Measurements from ENCODE around the gene C6orf89.

C6orf89 gene

GRCh38 chr6:36885461-36886401 is at the start of gene C6orf89:
Gene C6orf89, plus strand, starts transcription at chr6:36885952. Its CDS starts 13,493 bp downstream, at chr6:36899445.
- peak; percentile 96 to 98 for DNase-seq (ENCODE audit: low read depth in 2 of 2)

GRCh38 chr6:36836111-36837021 is 49.4 kb upstream of the C6orf89 start:
- no peak for DNase-seq (ENCODE audit: low read depth in 2 of 2)

- DNase-seq (ENCODE audit: low read depth in 2 of 2), result no peak
Observed at GRCh38 chr6:36837022-36837339, 48.8 kb upstream of the C6orf89 start.

GRCh38 chr6:36837686-36838085 is 48.1 kb upstream of the C6orf89 start:
- DNase-seq (ENCODE audit: low read depth in 2 of 2), result no peak

GRCh38 chr6:36838896-36839748 is 46.6 kb upstream of the C6orf89 start, which contains the start of gene CPNE5:
Gene CPNE5, minus strand, starts transcription at chr6:36839444. Its CDS starts 67 bp downstream, at chr6:36839377.
- no peak for DNase-seq (ENCODE audit: low read depth in 2 of 2)

GRCh38 chr6:36839749-36840431 is 45.9 kb upstream of the C6orf89 start:
- peak in 1 of 2 donors; percentile 26 for DNase-seq (ENCODE audit: low read depth in 2 of 2)

GRCh38 chr6:36840432-36841403 is 45.0 kb upstream of the C6orf89 start:
- peak in 1 of 2 donors; percentile 22 for DNase-seq (ENCODE audit: low read depth in 2 of 2)

- DNase-seq (ENCODE audit: low read depth in 2 of 2), result no peak
Observed at GRCh38 chr6:36841756-36842155, 44.0 kb upstream of the C6orf89 start.

GRCh38 chr6:36843170-36843569 is 42.6 kb upstream of the C6orf89 start:
- DNase-seq (ENCODE audit: low read depth in 2 of 2), result no peak

GRCh38 chr6:36844232-36845170 is 41.3 kb upstream of the C6orf89 start:
- DNase-seq (ENCODE audit: low read depth in 2 of 2), result no peak

GRCh38 chr6:36845233-36845632 is 40.5 kb upstream of the C6orf89 start:
- DNase-seq (ENCODE audit: low read depth in 2 of 2), result no peak

GRCh38 chr6:36847152-36847551 is 38.6 kb upstream of the C6orf89 start:
- DNase-seq (ENCODE audit: low read depth in 2 of 2), result no peak

GRCh38 chr6:36847991-36848390 is 37.8 kb upstream of the C6orf89 start:
- DNase-seq (ENCODE audit: low read depth in 2 of 2), result no peak

- DNase-seq (ENCODE audit: low read depth in 2 of 2), result no peak
Observed at GRCh38 chr6:36848658-36849441, 36.9 kb upstream of the C6orf89 start.

GRCh38 chr6:36850021-36850420 is 35.7 kb upstream of the C6orf89 start:
- no peak for DNase-seq (ENCODE audit: low read depth in 2 of 2)

- no peak for DNase-seq (ENCODE audit: low read depth in 2 of 2)
Observed at GRCh38 chr6:36851149-36851614, 34.6 kb upstream of the C6orf89 start.

GRCh38 chr6:36851626-36852025 is 34.1 kb upstream of the C6orf89 start:
- no peak for DNase-seq (ENCODE audit: low read depth in 2 of 2)
